Esophagus muscularis mucosa (tissue), 4 donors: Measurements from ENCODE around the gene CDH5.

ENCODE experiments used
- CTCF ChIP-seq, 3 experiments: fragments of 200-600 bp in 2 of 3; fragments of 450-650 bp in 1 of 3; sonication (generic) in 2 of 3; IDR thresholded peaks; one replicate each; pipeline ENCODE4 v1.5.1; 2017 to 2019; ENCODE audit warnings: antibody characterized with exemption in 3 of 3, mild to moderate bottlenecking in 2 of 3, moderate library complexity in 1 of 3
- EP300 ChIP-seq: sonication (generic); formaldehyde crosslinking; IDR thresholded peaks from one replicate; pipeline ENCODE4 v1.6.1; 2017; ENCODE audit warnings: antibody characterized with exemption
- POLR2A ChIP-seq: fragments of 450-650 bp; IDR thresholded peaks from one replicate; pipeline ENCODE4 v1.6.1; 2017; ENCODE audit warnings: antibody characterized with exemption, moderate library complexity, mild to moderate bottlenecking, low read depth
- POLR2AphosphoS5 ChIP-seq, 2 donors: sonication (generic); formaldehyde crosslinking; IDR thresholded peaks; one replicate each; pipeline ENCODE4 v1.6.1; 2017; ENCODE audit warnings: antibody characterized with exemption in 2 of 2

DNA sequence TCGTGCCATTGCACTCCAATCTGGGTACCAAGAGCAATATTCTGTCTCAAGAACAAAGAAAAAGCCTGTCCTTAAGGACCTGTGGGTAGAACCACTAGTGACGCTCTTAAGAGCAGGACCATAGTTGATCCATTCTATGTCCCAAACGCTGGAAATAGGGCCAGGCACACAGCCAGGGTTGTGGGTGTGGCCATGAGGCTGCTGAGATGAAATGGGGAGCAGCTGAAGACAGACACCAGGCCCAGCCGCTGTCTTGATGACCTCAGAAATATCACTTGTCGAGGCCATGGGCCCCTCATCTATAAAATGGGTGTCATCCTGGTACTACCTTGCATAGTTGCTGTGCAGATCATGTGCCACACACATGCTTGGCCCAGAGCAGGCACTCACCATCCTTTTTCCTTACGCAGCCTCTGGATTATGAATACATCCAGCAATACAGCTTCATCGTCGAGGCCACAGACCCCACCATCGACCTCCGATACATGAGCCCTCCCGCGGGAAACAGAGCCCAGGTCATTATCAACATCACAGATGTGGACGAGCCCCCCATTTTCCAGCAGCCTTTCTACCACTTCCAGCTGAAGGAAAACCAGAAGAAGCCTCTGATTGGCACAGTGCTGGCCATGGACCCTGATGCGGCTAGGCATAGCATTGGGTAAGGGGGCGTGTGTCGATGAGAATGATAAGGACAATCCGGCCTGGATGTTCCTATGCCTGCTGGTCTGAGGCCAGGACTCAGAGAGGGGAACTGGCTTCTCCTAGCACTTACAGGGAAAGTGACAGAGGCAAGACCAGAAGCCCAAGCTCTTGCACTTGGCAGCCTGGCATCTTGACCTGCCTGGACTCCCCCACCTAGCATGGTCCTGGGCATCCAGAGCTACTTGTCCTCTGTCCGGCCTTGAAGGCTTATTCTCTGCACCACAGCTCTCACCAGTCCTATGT lies 25.5 kb downstream of the CDH5 start:
- TF ChIP-seq CTCF (IDR thresholded peaks at IDR 0.05): no peak
- no peak for TF ChIP-seq POLR2A
- TF ChIP-seq EP300: no peak
- TF ChIP-seq POLR2AphosphoS5 (IDR thresholded peaks at IDR 0.05): peak in 1 of 2 donors; percentile 5
